Natural killer cell (primary cell): ENCODE measurements around the gene GJB2. TPM values are rescaled to one million over a fixed set of nuclear protein-coding genes. Genes with fewer than 3 reads are reported as not detected.

Experiments
- ATAC-seq, 3 donors: fragments of 150-1000 bp in 2 of 3; fragments of 200-7000 bp in 1 of 3; cut with Tn5 transposase; 1 replicate in 1 of 3; 2 replicates in 2 of 3; pipeline ENCODE4 v1.10.0; 2021; ENCODE audit warnings: mild to moderate bottlenecking in 2 of 3, moderate library complexity in 2 of 3
- DNase-seq, 2 donors: peaks; one replicate each; pipeline versions ENCODE4 v3.0.0 to v3.0.0-alpha.2; 2013 to 2021; ENCODE audit warnings: mixed read lengths in 1 of 2
- H3K27ac ChIP-seq: one replicate; pipeline ENCODE4 v1.5.1; 2013; ENCODE audit warnings: mild to moderate bottlenecking, low read length
- H3K27me3 ChIP-seq: one replicate; pipeline ENCODE4 v1.6.1; 2013; ENCODE audit warnings: low read length; ENCODE audit not compliant: control insufficient read depth, insufficient read depth
- H3K36me3 ChIP-seq: one replicate; pipeline ENCODE4 v1.6.1; 2013; ENCODE audit warnings: low read length; ENCODE audit not compliant: control insufficient read depth, insufficient read depth
- H3K4me1 ChIP-seq: one replicate; pipeline ENCODE4 v1.6.1; 2013; ENCODE audit warnings: low read length; ENCODE audit not compliant: control insufficient read depth, insufficient read depth
- H3K4me3 ChIP-seq: one replicate; pipeline ENCODE4 v1.5.1; 2013; ENCODE audit warnings: low read length
- H3K9me3 ChIP-seq: one replicate; pipeline ENCODE4 v1.6.1; 2013; ENCODE audit warnings: low read length; ENCODE audit not compliant: control insufficient read depth, insufficient read depth
- H3K27ac Mint-ChIP-seq, 2 donors: one replicate each; pipeline ENCODE4 v1.8.0; 2022; ENCODE audit warnings: mild to moderate bottlenecking in 2 of 2, mixed read lengths in 2 of 2, moderate library complexity in 1 of 2
- H3K27me3 Mint-ChIP-seq, 2 donors: one replicate each; pipeline ENCODE4 v1.8.0; 2022; ENCODE audit warnings: low read depth in 2 of 2, mixed read lengths in 2 of 2
- H3K36me3 Mint-ChIP-seq: one replicate; pipeline ENCODE4 v1.8.0; 2022; ENCODE audit warnings: mixed read lengths
- H3K4me1 Mint-ChIP-seq, 2 donors: one replicate each; pipeline ENCODE4 v1.8.0; 2022; ENCODE audit warnings: mixed read lengths in 2 of 2
- H3K4me3 Mint-ChIP-seq: one replicate; pipeline ENCODE4 v1.8.0; 2022; ENCODE audit warnings: mild to moderate bottlenecking, moderate library complexity, mixed read lengths
- H3K9me3 Mint-ChIP-seq, 2 donors: one replicate each; pipeline ENCODE4 v1.8.0; 2022; ENCODE audit warnings: mixed read lengths in 2 of 2
- CTCF ChIP-seq: fragments of 200-600 bp; IDR thresholded peaks from one replicate; pipeline ENCODE4 v1.8.0; 2022; ENCODE audit warnings: antibody characterized with exemption
- WGBS: methylation state at CpG from one replicate; pipeline ENCODE4 v1.1.7; 2013; ENCODE audit warnings: missing lambda C conversion rate; ENCODE audit not compliant: insufficient coverage; 5-methylcytosine and 5-hydroxymethylcytosine counted together
- intact Hi-C: fragments of 100-400 bp; cut with micrococcal nuclease; formaldehyde crosslinking; loops from one replicate; pipeline ENCODE4 v1.14.2; 2022
- total RNA-seq, 4 donors: library from RNA; stranded (reverse); fragments of 120-200 nt in 1 of 4; gene quantifications; one replicate each; pipeline versions ENCODE4 v1.2.3 to v1.2.4, GENCODE V29; 2013 to 2022

GJB2 gene
- total RNA-seq, 3 donors from 2014 or later (not counting 1 experiment from before 2014, with no cell fraction given): 0.40 TPM; not detected in 2

DNA sequence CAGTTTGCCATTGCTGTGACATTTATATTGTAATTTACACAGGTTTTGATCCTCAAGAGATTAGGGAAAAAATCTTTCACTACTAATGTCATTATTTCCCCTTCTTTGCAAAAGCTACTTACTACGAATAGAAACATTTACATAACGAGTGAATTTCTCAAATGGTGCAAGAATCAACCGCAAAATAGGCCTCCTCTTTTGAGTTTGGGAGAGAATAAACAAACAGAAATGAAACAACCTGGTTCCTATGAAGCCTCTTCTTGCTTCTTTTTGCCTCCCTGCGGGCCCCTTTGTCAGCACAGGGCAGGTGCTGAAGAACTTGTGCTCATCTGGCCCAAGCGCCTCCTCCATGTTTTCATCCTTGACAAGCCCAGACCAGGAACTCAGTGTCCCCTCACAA is 21.8 kb downstream of the GJB2 start:
- 95% methylated on average over 5 of the region's 5 CpGs for WGBS

DNA sequence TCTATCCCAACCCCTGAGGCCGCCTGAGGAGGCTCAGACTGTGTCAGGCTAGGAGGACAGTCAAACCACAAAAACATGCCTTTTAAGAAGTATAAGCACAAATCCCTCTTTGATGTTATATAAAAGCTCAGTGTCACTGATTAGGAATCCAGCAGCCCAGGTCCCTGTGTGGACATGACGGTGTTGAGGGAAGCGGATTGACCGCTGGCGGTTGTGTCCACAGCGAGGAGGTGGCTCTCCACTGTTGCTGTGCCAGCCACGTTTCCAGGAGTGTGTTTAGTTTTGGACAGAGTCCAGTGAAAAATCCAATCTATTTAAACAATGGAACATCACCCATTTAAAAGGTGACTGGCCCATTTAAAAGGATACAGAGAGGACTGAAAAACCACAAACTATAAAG is 24.3 kb downstream of the GJB2 start:
- Mint-ChIP-seq H3K36me3 (no peaks in the 10 kb centered on the region), H3K4me3 (no peak overlapping the region), H3K9me3 (no peaks in the 10 kb centered on the region), H3K27ac (no peak overlapping the region), H3K27me3 (peaks cover 44 to 51% of the 10 kb centered on the region in 2 donors), H3K4me1 (peaks cover 2 to 3% of the 10 kb centered on the region in 2 donors)
- H3K4me3 ChIP-seq: no peak overlapping the region
- DNase-seq (no peak), ATAC-seq (no peak)
- no peaks in the 10 kb centered on the region for H3K4me1 ChIP-seq
- H3K27me3 ChIP-seq: peaks cover 9% of the 10 kb centered on the region
- H3K27ac ChIP-seq: no peak overlapping the region
- no peaks in the 10 kb centered on the region for H3K36me3 ChIP-seq
- intact Hi-C loops: no loop called here
- 86% methylated on average over 7 of the region's 7 CpGs for WGBS
- no peaks in the 10 kb centered on the region for H3K9me3 ChIP-seq
- no peak for TF ChIP-seq CTCF

More for the DNA sequence above, 21.8 kb downstream of the GJB2 start:
- no peaks in the 10 kb centered on the region for H3K9me3 ChIP-seq
- no peak overlapping the region for H3K27ac Mint-ChIP-seq
- DNase-seq: no peak
- H3K27me3 ChIP-seq: peaks cover 16% of the 10 kb centered on the region
- H3K4me1 ChIP-seq: peaks cover 3% of the 10 kb centered on the region
- no peak overlapping the region for H3K4me3 ChIP-seq
- peaks cover 58 to 64% of the 10 kb centered on the region in 2 donors for H3K27me3 Mint-ChIP-seq
- no peaks in the 10 kb centered on the region for H3K36me3 Mint-ChIP-seq
- H3K9me3 Mint-ChIP-seq: no peaks in the 10 kb centered on the region
- no peak overlapping the region for H3K4me3 Mint-ChIP-seq
- no peak for ATAC-seq
- H3K4me1 Mint-ChIP-seq: peaks cover 0 to 6% of the 10 kb centered on the region in 2 donors
- no peak for TF ChIP-seq CTCF
- no peaks in the 10 kb centered on the region for H3K36me3 ChIP-seq
- intact Hi-C loops: no loop called here
- H3K27ac ChIP-seq: no peak overlapping the region

- DNase-seq: no peak
- H3K4me1 Mint-ChIP-seq: peaks cover 4 to 9% of the 10 kb centered on the region in 2 donors
- Histone ChIP-seq H3K27me3 (peaks cover 16% of the 10 kb centered on the region), H3K9me3 (no peaks in the 10 kb centered on the region), H3K36me3 (no peaks in the 10 kb centered on the region), H3K4me1 (peaks cover 6% of the 10 kb centered on the region), H3K27ac (no peak overlapping the region), H3K4me3 (no peak overlapping the region)
- no peak overlapping the region for H3K27ac Mint-ChIP-seq
- WGBS: 83% methylated on average over 7 of the region's 11 CpGs
- ATAC-seq: no peak
- no peaks in the 10 kb centered on the region for H3K9me3 Mint-ChIP-seq
- H3K4me3 Mint-ChIP-seq: no peak overlapping the region
- intact Hi-C loops: no loop called here
- TF ChIP-seq CTCF: no peak
- H3K27me3 Mint-ChIP-seq: peaks cover 33 to 35% of the 10 kb centered on the region in 2 donors
- H3K36me3 Mint-ChIP-seq: no peaks in the 10 kb centered on the region
These were observed 27.1 kb downstream of the GJB2 start for GRCh38 chr13:20165417-20166257.
